ENCODE measurements around the gene CES5A. TPM values are rescaled to one million over a fixed set of nuclear protein-coding genes. Genes with fewer than 3 reads are reported as not detected.

CES5A gene
- total and polyA plus RNA-seq, 2 of the 4 experiments (the other 2 are of a cell fraction) = not detected

- no peaks in the 10 kb centered on the region for H3K27me3 ChIP-seq (ENCODE audit: control insufficient read depth, insufficient read depth, low read length)
- no peak overlapping the region for H2BK120ac ChIP-seq (ENCODE audit: low read depth, low read length)
- no peak overlapping the region for H2AFZ ChIP-seq (replicated peaks; ENCODE audit: low read length, poor library complexity)
- no peak overlapping the region for H4K91ac ChIP-seq (ENCODE audit: insufficient read depth, low read depth, low read length)
- no peak overlapping the region for H3K23ac ChIP-seq (ENCODE audit: low read depth, low read length)
- ChIA-PET POLR2A (ENCODE audit: unreplicated experiment) (no interaction called here), CTCF (no interaction called here)
- H3K4me3 ChIP-seq (ENCODE audit: insufficient read depth, low read depth, low read length) = no peak overlapping the region
- no peak overlapping the region for H3K4me2 ChIP-seq (ENCODE audit: low read depth, low read length)
- no peak overlapping the region for H2AK5ac ChIP-seq (ENCODE audit: low read depth, low read length)
- no peak overlapping the region for H3K18ac ChIP-seq (ENCODE audit: low read depth, low read length)
- no peaks in the 10 kb centered on the region for H4K20me1 ChIP-seq (ENCODE audit: insufficient read depth, low read length)
- no peak for ATAC-seq (ENCODE audit: low read depth)
- no peak overlapping the region for H3K9ac ChIP-seq (ENCODE audit: low read depth, low read length)
- no peak overlapping the region for H2BK5ac ChIP-seq (ENCODE audit: low read depth, low read length, poor library complexity, severe bottlenecking)
- intact Hi-C loops (cut with micrococcal nuclease) (no loop called here), dilution Hi-C loops (cut with HindIII; ENCODE audit: low sequenced_read_pairs, unreplicated experiment) (no loop called here), in situ Hi-C loops (cut with MboI; ENCODE audit: low sequenced_read_pairs) (no loop called here)
- H4K5ac ChIP-seq (ENCODE audit: low read depth, low read length) = no peak overlapping the region
- H2BK15ac ChIP-seq (ENCODE audit: low read depth, low read length) = no peak overlapping the region
- H3K9me1 ChIP-seq (ENCODE audit: insufficient read depth, low read length) = no peaks in the 10 kb centered on the region
- no peak for TF ChIP-seq RFX5 (IDR thresholded peaks at IDR 0.05; ENCODE audit: low read depth, low read length)
- TF ChIP-seq RCOR1 (IDR thresholded peaks at IDR 0.05; ENCODE audit: insufficient replicate concordance, low read length) = no peak
- TF ChIP-seq SMC3 (IDR thresholded peaks at IDR 0.05; ENCODE audit: low read depth, low read length) = no peak
- no peak for TF ChIP-seq NFE2L2 (IDR thresholded peaks at IDR 0.05; ENCODE audit: low read depth, low read length)
- no peak for TF ChIP-seq POLR2A (IDR thresholded peaks at IDR 0.05; ENCODE audit: low read depth, low read length)
- TF ChIP-seq FOS (IDR thresholded peaks at IDR 0.05; ENCODE audit: low read depth, low read length) = no peak
- TF ChIP-seq ELK1 (IDR thresholded peaks at IDR 0.05; ENCODE audit: borderline replicate concordance, low read depth, low read length) = no peak
- TF ChIP-seq CEBPB (IDR thresholded peaks at IDR 0.05; ENCODE audit: low read depth, low read length) = no peak
- TF ChIP-seq CHD1 (IDR thresholded peaks at IDR 0.05; ENCODE audit: low read depth, low read length) = no peak
- TF ChIP-seq USF2 (IDR thresholded peaks at IDR 0.05; ENCODE audit: low read depth, low read length) = no peak
- TF ChIP-seq RAD21 (IDR thresholded peaks at IDR 0.05; ENCODE audit: low read length) = no peak
- no peak for TF ChIP-seq BHLHE40 (IDR thresholded peaks at IDR 0.05; ENCODE audit: low read depth, low read length)
- TF ChIP-seq MAZ (IDR thresholded peaks at IDR 0.05; ENCODE audit: borderline replicate concordance, low read depth, low read length) = no peak
- TF ChIP-seq MXI1 (IDR thresholded peaks at IDR 0.05; ENCODE audit: borderline replicate concordance, low read depth, low read length) = no peak
- no peak for TF ChIP-seq MAFK (IDR thresholded peaks at IDR 0.05; ENCODE audit: low read depth, low read length)
- TF ChIP-seq CTCF (conservative IDR thresholded peaks at IDR 0.05; ENCODE audit: low read depth, low read length) = no peak
- no TSS peak for BruUV-seq (replicated peaks)
- no peak overlapping the region for H2BK20ac ChIP-seq (ENCODE audit: low read depth, low read length)
- no peak overlapping the region for H3K27ac ChIP-seq (ENCODE audit: insufficient read depth, low read length)
- H3K4me1 ChIP-seq (ENCODE audit: control insufficient read depth, insufficient read depth, low read length) = no peaks in the 10 kb centered on the region
- no CpG with 5 or more reads among the region's 4 CpGs for WGBS, 2 experiments (ENCODE audit: extremely low coverage in 2 of 2, insufficient read length in 1 of 2)
- no peak overlapping the region for H3K14ac ChIP-seq (replicated peaks; ENCODE audit: low read depth, low read length)
- no peaks in the 10 kb centered on the region for H3K79me1 ChIP-seq (ENCODE audit: low read depth in 1 of 2, low read length in 2 of 2)
- H2AK9ac ChIP-seq (replicated peaks; ENCODE audit: low read depth, low read length, poor library complexity) = no peak overlapping the region
- no peak for DNase-seq
- no peak overlapping the region for H3K4ac ChIP-seq (ENCODE audit: low read depth, low read length)
- H3K56ac ChIP-seq (ENCODE audit: extremely low read depth, insufficient read depth, low read length) = no peak overlapping the region
- H3K9me3 ChIP-seq (ENCODE audit: control insufficient read depth, insufficient read depth, low read length) = no peaks in the 10 kb centered on the region
- no peak overlapping the region for H4K8ac ChIP-seq (ENCODE audit: low read depth in 2 of 2, low read length in 2 of 2)
- no peaks in the 10 kb centered on the region for H3K36me3 ChIP-seq (ENCODE audit: control insufficient read depth, insufficient read depth, low read length)
Observed at GRCh38 chr16:55811811-55812210, 63.4 kb downstream of the CES5A start.

Measured in IMR-90 (cell line).